Endodermal cell (in vitro differentiated cells): ENCODE measurements around the gene PTTG1IP. TPM values are rescaled to one million over a fixed set of nuclear protein-coding genes. Genes with fewer than 3 reads are reported as not detected.

Experiments used
- DNase-seq: peaks from one replicate; pipeline ENCODE4 v3.0.0-alpha.2; 2017
- H3K27ac ChIP-seq: 2 replicates; pipeline ENCODE4 v1.5.1; 2013; ENCODE audit warnings: mild to moderate bottlenecking, low read depth, low read length, moderate library complexity
- H3K27me3 ChIP-seq: 2 replicates; pipeline ENCODE4 v1.6.1; 2013; ENCODE audit warnings: mild to moderate bottlenecking, low read length, moderate library complexity; ENCODE audit not compliant: insufficient read depth, control insufficient read depth, poor library complexity, severe bottlenecking
- H3K36me3 ChIP-seq: 2 replicates; pipeline ENCODE4 v1.7.0; 2013; ENCODE audit warnings: mild to moderate bottlenecking, low read length, moderate library complexity; ENCODE audit not compliant: control insufficient read depth, insufficient read depth
- H3K4me1 ChIP-seq: one replicate; pipeline ENCODE4 v1.7.0; 2013; ENCODE audit warnings: low read length; ENCODE audit not compliant: control insufficient read depth, insufficient read depth
- H3K4me3 ChIP-seq: 2 replicates; pipeline ENCODE4 v1.5.1; 2013; ENCODE audit warnings: mild to moderate bottlenecking, low read length, moderate library complexity
- H3K9ac ChIP-seq: 2 replicates; pipeline ENCODE4 v1.6.1; 2013; ENCODE audit warnings: mild to moderate bottlenecking, low read length, moderate library complexity; ENCODE audit not compliant: poor library complexity, severe bottlenecking; ENCODE audit errors: extremely low read depth
- H3K9me3 ChIP-seq: 2 replicates; pipeline ENCODE4 v1.6.1; 2013; ENCODE audit warnings: mild to moderate bottlenecking, low read length, moderate library complexity; ENCODE audit not compliant: control insufficient read depth
- H3K27ac Mint-ChIP-seq: 2 replicates; pipeline ENCODE4 v1.8.0; 2020; ENCODE audit warnings: mixed read lengths
- H3K27me3 Mint-ChIP-seq: 2 replicates; pipeline ENCODE4 v1.8.0; 2021; ENCODE audit warnings: mild to moderate bottlenecking, mixed read lengths; ENCODE audit not compliant: insufficient read depth
- H3K36me3 Mint-ChIP-seq: 2 replicates; pipeline ENCODE4 v1.8.0; 2020; ENCODE audit warnings: low read depth, mixed read lengths
- H3K4me1 Mint-ChIP-seq: 2 replicates; pipeline ENCODE4 v1.8.0; 2020; ENCODE audit warnings: mixed read lengths
- H3K4me3 Mint-ChIP-seq: 2 replicates; pipeline ENCODE4 v1.8.0; 2020; ENCODE audit warnings: mild to moderate bottlenecking, moderate library complexity, mixed read lengths
- H3K9me3 Mint-ChIP-seq: 2 replicates; pipeline ENCODE4 v1.8.0; 2020; ENCODE audit warnings: mild to moderate bottlenecking, mixed read lengths
- CTCF ChIP-seq: fragments of 200-600 bp; sonication (generic); conservative IDR thresholded peaks from 2 replicates; pipeline ENCODE4 v1.5.0; 2021; ENCODE audit warnings: antibody characterized with exemption, mild to moderate bottlenecking
- WGBS, 2 experiments: methylation state at CpG; one replicate each; pipeline versions ENCODE4 v1.1.5 to v1.1.7; 2013; ENCODE audit warnings: missing lambda C conversion rate in 2 of 2, mixed read lengths in 1 of 2; ENCODE audit not compliant: insufficient coverage in 1 of 2, insufficient read length in 1 of 2; 5-methylcytosine and 5-hydroxymethylcytosine counted together
- total RNA-seq, 2 donors: library from RNA; stranded (reverse); fragmentation: NEBNext Ultra II Directional in 1 of 2; extraction: Animal tissue kit (Norgen Biotek cat#: 25700) in 1 of 2; gene quantifications; 2 replicates in 1 of 2; 3 replicates in 1 of 2; pipeline ENCODE4 v1.2.1, GENCODE V29; 2021

Gene PTTG1IP
- total RNA-seq, 2 donors from 2014 or later: 155 to 168 TPM

GRCh38 chr21:44912158-44912473 is 38.6 kb upstream of the PTTG1IP start:
- H3K4me3 Mint-ChIP-seq: no peak overlapping the region
- Histone ChIP-seq H3K9me3 (no peaks in the 10 kb centered on the region), H3K4me3 (no peak overlapping the region), H3K27ac (no peak overlapping the region), H3K4me1 (peaks cover 10% of the 10 kb centered on the region), H3K36me3 (no peaks in the 10 kb centered on the region), H3K9ac (no peak overlapping the region), H3K27me3 (no peaks in the 10 kb centered on the region)
- no peaks in the 10 kb centered on the region for H3K9me3 Mint-ChIP-seq
- TF ChIP-seq CTCF: no peak
- no peak for DNase-seq
- no peak overlapping the region for H3K27ac Mint-ChIP-seq
- no peaks in the 10 kb centered on the region for H3K36me3 Mint-ChIP-seq
- 81 to 84% methylated on average over 4 to 8 of the region's 8 CpGs for WGBS, 2 experiments
- H3K4me1 Mint-ChIP-seq: peaks cover 5% of the 10 kb centered on the region
- peaks cover 2% of the 10 kb centered on the region for H3K27me3 Mint-ChIP-seq

- Histone ChIP-seq H3K9me3 (no peaks in the 10 kb centered on the region), H3K4me1 (peaks cover 10% of the 10 kb centered on the region), H3K9ac (no peak overlapping the region), H3K27me3 (no peaks in the 10 kb centered on the region), H3K36me3 (no peaks in the 10 kb centered on the region), H3K4me3 (no peak overlapping the region), H3K27ac (no peak overlapping the region)
- H3K4me1 Mint-ChIP-seq: peaks cover 5% of the 10 kb centered on the region
- no peaks in the 10 kb centered on the region for H3K36me3 Mint-ChIP-seq
- 90 to 98% methylated on average over 8 to 19 of the region's 19 CpGs for WGBS, 2 experiments
- DNase-seq: peak; percentile 61
- peak; percentile 56 for TF ChIP-seq CTCF
- no peak overlapping the region for H3K4me3 Mint-ChIP-seq
- H3K9me3 Mint-ChIP-seq: no peaks in the 10 kb centered on the region
- no peak overlapping the region for H3K27ac Mint-ChIP-seq
- no peaks in the 10 kb centered on the region for H3K27me3 Mint-ChIP-seq
Observed at GRCh38 chr21:44911384-44912157, 38.1 kb upstream of the PTTG1IP start.

GRCh38 chr21:44911068-44911383 is 37.5 kb upstream of the PTTG1IP start:
- Mint-ChIP-seq H3K4me1 (peaks cover 5% of the 10 kb centered on the region), H3K9me3 (no peaks in the 10 kb centered on the region), H3K27me3 (no peaks in the 10 kb centered on the region), H3K4me3 (no peak overlapping the region), H3K27ac (no peak overlapping the region), H3K36me3 (no peaks in the 10 kb centered on the region)
- DNase-seq: no peak
- H3K9me3 ChIP-seq: no peaks in the 10 kb centered on the region
- no peak overlapping the region for H3K9ac ChIP-seq
- H3K4me3 ChIP-seq: no peak overlapping the region
- H3K27ac ChIP-seq: no peak overlapping the region
- peaks cover 10% of the 10 kb centered on the region for H3K4me1 ChIP-seq
- no peak for TF ChIP-seq CTCF
- WGBS, 2 experiments: 80 to 90% methylated on average over 1 to 10 of the region's 10 CpGs
- H3K36me3 ChIP-seq: no peaks in the 10 kb centered on the region
- H3K27me3 ChIP-seq: no peaks in the 10 kb centered on the region
